GM13977 (cell line): ENCODE results near the gene DLGAP5.

Source experiments
- DNase-seq: peaks from one replicate; pipeline ENCODE4 v3.0.0; 2012; ENCODE audit warnings: low spot score
- in situ Hi-C: fragments of 300-500 bp; cut with MboI; formaldehyde crosslinking; loops from one replicate; pipeline ENCODE4 v1.12.0; 2022; ENCODE audit warnings: low sequenced_read_pairs, low pct_unique_long_range_greater_than_20kb, mixed read lengths, inconsistent platforms; ENCODE audit not compliant: unreplicated experiment
- TF ChIP-seq, protein P1 (sequence below): IDR thresholded peaks from 2 replicates; pipeline ENCODE4 v1.5.1; 2012; ENCODE audit warnings: mild to moderate bottlenecking, control low read depth; ENCODE audit not compliant: insufficient read depth; ENCODE audit errors: extremely low read depth, missing control alignments

The DLGAP5 gene

DNA sequence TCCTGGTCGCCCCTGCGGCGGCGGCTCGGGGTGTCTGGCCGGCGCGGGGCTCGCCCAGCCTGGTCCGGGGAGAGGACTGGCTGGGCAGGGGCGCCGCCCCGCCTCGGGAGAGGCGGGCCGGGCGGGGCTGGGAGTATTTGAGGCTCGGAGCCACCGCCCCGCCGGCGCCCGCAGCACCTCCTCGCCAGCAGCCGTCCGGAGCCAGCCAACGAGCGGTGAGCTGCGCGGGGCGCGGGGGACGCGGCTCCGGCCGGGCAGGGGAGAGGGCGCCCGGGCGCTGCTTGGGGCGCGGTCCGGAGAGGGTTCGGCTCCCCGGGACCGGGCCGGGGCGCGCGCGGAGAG, 62.3 kb downstream of the DLGAP5 start, which contains the start of gene LGALS3:
Gene LGALS3 (plus strand): TSS at position 167 of the 342 bp plus-strand sequence. CDS start 8,122 bp downstream, outside the sequence.
- TF ChIP-seq, protein P1, sequence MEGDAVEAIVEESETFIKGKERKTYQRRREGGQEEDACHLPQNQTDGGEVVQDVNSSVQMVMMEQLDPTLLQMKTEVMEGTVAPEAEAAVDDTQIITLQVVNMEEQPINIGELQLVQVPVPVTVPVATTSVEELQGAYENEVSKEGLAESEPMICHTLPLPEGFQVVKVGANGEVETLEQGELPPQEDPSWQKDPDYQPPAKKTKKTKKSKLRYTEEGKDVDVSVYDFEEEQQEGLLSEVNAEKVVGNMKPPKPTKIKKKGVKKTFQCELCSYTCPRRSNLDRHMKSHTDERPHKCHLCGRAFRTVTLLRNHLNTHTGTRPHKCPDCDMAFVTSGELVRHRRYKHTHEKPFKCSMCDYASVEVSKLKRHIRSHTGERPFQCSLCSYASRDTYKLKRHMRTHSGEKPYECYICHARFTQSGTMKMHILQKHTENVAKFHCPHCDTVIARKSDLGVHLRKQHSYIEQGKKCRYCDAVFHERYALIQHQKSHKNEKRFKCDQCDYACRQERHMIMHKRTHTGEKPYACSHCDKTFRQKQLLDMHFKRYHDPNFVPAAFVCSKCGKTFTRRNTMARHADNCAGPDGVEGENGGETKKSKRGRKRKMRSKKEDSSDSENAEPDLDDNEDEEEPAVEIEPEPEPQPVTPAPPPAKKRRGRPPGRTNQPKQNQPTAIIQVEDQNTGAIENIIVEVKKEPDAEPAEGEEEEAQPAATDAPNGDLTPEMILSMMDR, result no peak
- peak; percentile 90 for DNase-seq
- in situ Hi-C loops, result no loop called here

- TF ChIP-seq, protein P1, result no peak
- DNase-seq, result no peak
- in situ Hi-C loops, result no loop called here
Measured at GRCh38 chr14:55128386-55129085, 62.8 kb downstream of the DLGAP5 start.

- in situ Hi-C loops, result no loop called here
- TF ChIP-seq, protein P1, result no peak
- DNase-seq, result no peak
Measured at GRCh38 chr14:55127460-55127951, 63.9 kb downstream of the DLGAP5 start.

GRCh38 chr14:55126932-55127459, 64.4 kb downstream of the DLGAP5 start:
- no peak for DNase-seq
- TF ChIP-seq, protein P1, result no peak
- in situ Hi-C loops, result no loop called here

GRCh38 chr14:55126034-55126433, 65.4 kb downstream of the DLGAP5 start:
- DNase-seq, result no peak
- in situ Hi-C loops, result no loop called here
- TF ChIP-seq, protein P1, result no peak

GRCh38 chr14:55125403-55125802, 66.0 kb downstream of the DLGAP5 start:
- TF ChIP-seq, protein P1, result no peak
- in situ Hi-C loops, result no loop called here
- no peak for DNase-seq
